Measurements from ENCODE around the gene COA5. TPM values are rescaled to one million over a fixed set of nuclear protein-coding genes. Genes with fewer than 3 reads are reported as not detected.
A peak's percentile ranks its signal among the peaks of the same experiment; 100 is the strongest.

Gene COA5
- total RNA-seq, 1 donor from 2014 or later, result 110 TPM

DNA sequence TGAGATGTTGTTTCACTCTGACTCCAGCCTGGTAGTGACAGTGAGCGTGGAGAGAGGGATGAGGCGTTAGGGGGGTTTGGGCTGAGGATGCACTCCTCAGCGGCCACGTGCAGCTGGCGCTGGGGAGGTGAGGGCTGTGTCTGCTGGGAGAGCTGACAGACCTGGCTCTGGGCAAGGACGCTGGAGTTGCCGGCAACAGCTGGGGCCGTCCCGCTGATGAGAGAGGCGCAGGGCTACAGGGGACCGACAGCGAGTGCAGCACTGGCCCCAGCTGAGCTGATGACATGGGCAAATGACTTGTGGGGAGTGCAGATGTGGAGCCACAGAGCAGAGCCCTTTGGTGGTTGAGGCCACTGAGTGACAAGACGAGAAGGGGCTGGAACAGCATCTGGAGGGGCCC lies 38.4 kb downstream of the COA5 start:
- Histone ChIP-seq H2AFZ (replicated peaks) (no peak overlapping the region), H4K20me1 (ENCODE audit: low read depth) (no peaks in the 10 kb centered on the region), H3K36me3 (no peaks in the 10 kb centered on the region), H3F3A (ENCODE audit: low read depth) (no peaks in the 10 kb centered on the region), H3K27me3 (no peaks in the 10 kb centered on the region), H3K4me2 (no peak overlapping the region), H3K4me3 (no peak overlapping the region), H3K9ac (no peak overlapping the region), H3K79me2 (ENCODE audit: low read depth) (no peaks in the 10 kb centered on the region), H3K9me3 (ENCODE audit: low read depth) (no peaks in the 10 kb centered on the region), H3K4me1 (no peaks in the 10 kb centered on the region), H3K27ac (no peak overlapping the region)
- Mint-ChIP-seq H3K36me3 (peaks cover 16% of the 10 kb centered on the region), H3K27ac (no peak overlapping the region), H3K4me3 (no peak overlapping the region), H3K4me1 (no peaks in the 10 kb centered on the region), H3K27me3 (ENCODE audit: insufficient read depth, low read depth) (peaks cover 5% of the 10 kb centered on the region), H3K9me3 (no peaks in the 10 kb centered on the region)
- TF ChIP-seq, protein P1, sequence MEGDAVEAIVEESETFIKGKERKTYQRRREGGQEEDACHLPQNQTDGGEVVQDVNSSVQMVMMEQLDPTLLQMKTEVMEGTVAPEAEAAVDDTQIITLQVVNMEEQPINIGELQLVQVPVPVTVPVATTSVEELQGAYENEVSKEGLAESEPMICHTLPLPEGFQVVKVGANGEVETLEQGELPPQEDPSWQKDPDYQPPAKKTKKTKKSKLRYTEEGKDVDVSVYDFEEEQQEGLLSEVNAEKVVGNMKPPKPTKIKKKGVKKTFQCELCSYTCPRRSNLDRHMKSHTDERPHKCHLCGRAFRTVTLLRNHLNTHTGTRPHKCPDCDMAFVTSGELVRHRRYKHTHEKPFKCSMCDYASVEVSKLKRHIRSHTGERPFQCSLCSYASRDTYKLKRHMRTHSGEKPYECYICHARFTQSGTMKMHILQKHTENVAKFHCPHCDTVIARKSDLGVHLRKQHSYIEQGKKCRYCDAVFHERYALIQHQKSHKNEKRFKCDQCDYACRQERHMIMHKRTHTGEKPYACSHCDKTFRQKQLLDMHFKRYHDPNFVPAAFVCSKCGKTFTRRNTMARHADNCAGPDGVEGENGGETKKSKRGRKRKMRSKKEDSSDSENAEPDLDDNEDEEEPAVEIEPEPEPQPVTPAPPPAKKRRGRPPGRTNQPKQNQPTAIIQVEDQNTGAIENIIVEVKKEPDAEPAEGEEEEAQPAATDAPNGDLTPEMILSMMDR (IDR thresholded peaks at IDR 0.05), result no peak
- TF ChIP-seq EZH2 (IDR thresholded peaks at IDR 0.05), result no peak
- TF ChIP-seq EZH2phosphoT487 (IDR thresholded peaks at IDR 0.05), result no peak
- DNase-seq (ENCODE audit: low spot score), result no peak

DNA sequence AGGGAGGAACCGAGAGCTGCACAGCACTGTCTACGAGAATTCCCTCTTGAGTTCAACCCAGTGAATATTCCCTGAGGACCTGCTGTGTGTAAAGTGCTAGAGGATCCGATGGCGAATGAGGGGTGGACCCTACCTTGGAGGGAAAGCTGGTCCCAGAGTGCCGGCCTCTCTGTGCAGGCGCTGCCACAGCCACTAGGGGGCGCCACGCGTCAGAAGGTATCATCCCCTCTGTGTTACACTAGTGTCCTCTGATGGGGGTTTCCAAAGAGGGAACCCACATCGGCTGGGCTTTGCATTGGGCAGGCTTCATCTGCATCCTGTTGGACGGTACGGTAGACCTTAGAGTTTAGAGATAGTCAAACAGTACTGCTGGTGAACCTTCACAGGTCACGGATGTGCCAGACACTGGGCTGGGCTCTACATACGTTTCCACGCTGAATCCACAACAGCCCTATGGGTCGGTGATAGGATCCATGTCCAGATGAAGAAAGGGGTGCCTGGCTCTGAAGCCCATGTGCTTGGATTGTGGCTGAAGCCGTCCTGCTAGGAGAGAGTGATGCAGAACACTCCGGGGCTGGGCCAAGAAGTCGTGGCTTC lies 39.0 kb downstream of the COA5 start:
- H3K9me3 ChIP-seq (ENCODE audit: low read depth), result no peaks in the 10 kb centered on the region
- H4K20me1 ChIP-seq (ENCODE audit: low read depth), result no peaks in the 10 kb centered on the region
- Mint-ChIP-seq H3K9me3 (no peaks in the 10 kb centered on the region), H3K36me3 (peaks cover 16% of the 10 kb centered on the region), H3K4me3 (no peak overlapping the region), H3K4me1 (no peaks in the 10 kb centered on the region), H3K27me3 (ENCODE audit: insufficient read depth, low read depth) (peaks cover 5% of the 10 kb centered on the region), H3K27ac (no peak overlapping the region)
- H3K9ac ChIP-seq, result no peak overlapping the region
- H3K27ac ChIP-seq, result no peak overlapping the region
- no peak for TF ChIP-seq EZH2 (IDR thresholded peaks at IDR 0.05)
- TF ChIP-seq, protein P1 (IDR thresholded peaks at IDR 0.05), result peak; percentile 90
- H3F3A ChIP-seq (ENCODE audit: low read depth), result no peaks in the 10 kb centered on the region
- no peaks in the 10 kb centered on the region for H3K4me1 ChIP-seq
- no peak overlapping the region for H2AFZ ChIP-seq (replicated peaks)
- H3K79me2 ChIP-seq (ENCODE audit: low read depth), result no peaks in the 10 kb centered on the region
- peak; percentile 59 for DNase-seq (ENCODE audit: low spot score)
- no peak overlapping the region for H3K4me3 ChIP-seq
- H3K4me2 ChIP-seq, result no peak overlapping the region
- no peaks in the 10 kb centered on the region for H3K36me3 ChIP-seq
- no peaks in the 10 kb centered on the region for H3K27me3 ChIP-seq

DNA sequence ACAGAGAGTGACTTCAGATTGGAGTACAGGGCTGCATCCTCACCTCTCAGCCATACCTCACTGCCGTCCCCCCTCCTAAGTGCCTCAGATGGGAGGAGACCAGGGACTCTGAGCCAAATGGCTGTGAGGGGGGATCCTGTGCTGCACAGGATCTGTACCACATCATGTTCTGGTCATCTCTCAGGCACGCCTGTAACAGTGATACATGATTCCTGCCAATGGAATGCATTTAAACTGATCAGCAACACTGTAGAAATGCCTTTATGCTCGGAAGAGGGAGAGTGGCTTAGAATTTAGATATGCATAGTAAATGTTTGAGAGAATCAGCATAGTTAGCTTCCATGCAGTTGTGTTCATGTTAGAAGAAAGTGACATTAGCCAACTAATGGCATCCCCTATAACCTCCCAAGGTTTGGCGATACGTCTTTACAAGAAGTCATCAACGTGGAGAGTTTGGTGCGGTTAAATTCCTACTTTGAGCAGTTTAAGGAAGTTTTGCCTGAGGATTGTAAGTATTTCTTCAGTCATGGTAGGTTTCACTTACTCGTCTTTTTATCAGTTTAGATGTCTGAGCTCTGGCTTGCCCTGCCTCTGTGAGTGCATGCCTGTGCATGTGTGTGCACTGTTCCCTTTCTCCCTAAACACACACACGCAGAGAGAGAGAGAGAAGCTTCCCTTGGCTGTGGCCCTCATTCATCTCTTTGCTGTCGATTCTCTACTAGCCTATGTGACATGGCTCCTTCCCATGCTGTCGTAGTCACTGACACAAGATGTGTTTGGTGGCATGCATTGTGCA lies 40.0 kb downstream of the COA5 start:
- no peaks in the 10 kb centered on the region for H4K20me1 ChIP-seq (ENCODE audit: low read depth)
- no peaks in the 10 kb centered on the region for H3F3A ChIP-seq (ENCODE audit: low read depth)
- H3K79me2 ChIP-seq (ENCODE audit: low read depth), result no peaks in the 10 kb centered on the region
- Mint-ChIP-seq H3K4me3 (no peak overlapping the region), H3K9me3 (no peaks in the 10 kb centered on the region), H3K27me3 (ENCODE audit: insufficient read depth, low read depth) (peaks cover 5% of the 10 kb centered on the region), H3K27ac (no peak overlapping the region), H3K36me3 (peaks cover 12% of the 10 kb centered on the region), H3K4me1 (no peaks in the 10 kb centered on the region)
- no peak for DNase-seq (ENCODE audit: low spot score)
- H2AFZ ChIP-seq (replicated peaks), result no peak overlapping the region
- no peaks in the 10 kb centered on the region for H3K36me3 ChIP-seq
- TF ChIP-seq EZH2phosphoT487 (IDR thresholded peaks at IDR 0.05) (no peak), EZH2 (IDR thresholded peaks at IDR 0.05) (no peak)
- TF ChIP-seq, protein P1 (IDR thresholded peaks at IDR 0.05), result no peak
- H3K9me3 ChIP-seq (ENCODE audit: low read depth), result no peaks in the 10 kb centered on the region
- no peaks in the 10 kb centered on the region for H3K4me1 ChIP-seq
- no peak overlapping the region for H3K4me3 ChIP-seq
- no peak overlapping the region for H3K27ac ChIP-seq
- H3K4me2 ChIP-seq, result no peak overlapping the region
- H3K9ac ChIP-seq, result no peak overlapping the region
- no peaks in the 10 kb centered on the region for H3K27me3 ChIP-seq

Data from neural progenitor cell (in vitro differentiated cells).